MCF 10A (cell line): ENCODE results near the gene ST8SIA4. TPM values are rescaled to one million over a fixed set of nuclear protein-coding genes. Genes with fewer than 3 reads are reported as not detected.

ENCODE experiments used
- BruUV-seq: library from RNA; stranded (reverse); fragments of 400-500 nt; replicated peaks from 2 replicates; lab custom pipeline; 2021; lab: Mats Ljungman, UMichigan
- CTCF ChIA-PET: fragments of 300-600 bp; sonication (Branson Sonifier 250); formaldehyde crosslinking; extraction: SDS; loops from one replicate; lab custom pipeline; 2021; ENCODE audit warnings: antibody characterized with exemption, inconsistent platforms; lab: Yijun Ruan, JAX
- POLR2A ChIA-PET: fragments of 300-600, 350-650 bp; sonication (Branson Sonifier 250); formaldehyde crosslinking; extraction: SDS; loops from one replicate; lab custom pipeline; 2020; ENCODE audit warnings: antibody characterized with exemption, inconsistent platforms; lab: Yijun Ruan, JAX
- DNase-seq: peaks from one replicate; pipeline ENCODE4 v3.0.0-alpha.2; 2018; ENCODE audit not compliant: unreplicated experiment
- H3K27ac Mint-ChIP-seq: one replicate; pipeline ENCODE4 v1.8.0; 2022; ENCODE audit warnings: mild to moderate bottlenecking, low read depth, mixed read lengths; ENCODE audit not compliant: unreplicated experiment
- H3K27me3 Mint-ChIP-seq: one replicate; pipeline ENCODE4 v1.8.0; 2022; ENCODE audit warnings: mixed read lengths; ENCODE audit not compliant: insufficient read depth, unreplicated experiment
- H3K36me3 Mint-ChIP-seq: one replicate; pipeline ENCODE4 v1.8.0; 2022; ENCODE audit warnings: mild to moderate bottlenecking, moderate library complexity, mixed read lengths; ENCODE audit not compliant: insufficient read depth, unreplicated experiment
- H3K4me1 Mint-ChIP-seq: one replicate; pipeline ENCODE4 v1.8.0; 2022; ENCODE audit warnings: mixed read lengths; ENCODE audit not compliant: insufficient read depth, unreplicated experiment
- H3K4me3 Mint-ChIP-seq: one replicate; pipeline ENCODE4 v1.8.0; 2022; ENCODE audit warnings: mild to moderate bottlenecking, moderate library complexity, mixed read lengths; ENCODE audit not compliant: unreplicated experiment
- H3K9me3 Mint-ChIP-seq: one replicate; pipeline ENCODE4 v1.8.0; 2022; ENCODE audit warnings: mixed read lengths; ENCODE audit not compliant: unreplicated experiment
- intact Hi-C: fragments of 100-400 bp; cut with micrococcal nuclease; formaldehyde crosslinking; loops from 2 replicates; pipeline ENCODE4 v1.14.1; 2022
- total RNA-seq: library from RNA; stranded (reverse); gene quantifications from 2 replicates; pipeline ENCODE4 v1.2.3, GENCODE V29; 2022
- TF ChIP-seq, protein P1 (sequence below): fragments of 200-600 bp; IDR thresholded peaks from one replicate; pipeline ENCODE4 v1.8.0; 2022; ENCODE audit warnings: antibody characterized with exemption, mild to moderate bottlenecking; ENCODE audit not compliant: unreplicated experiment

The ST8SIA4 gene
- total RNA-seq, 1 experiment from 2014 or later, result 0.26 TPM

GRCh38 chr5:100852051-100852450, 51.0 kb downstream of the ST8SIA4 start:
- TF ChIP-seq, protein P1, sequence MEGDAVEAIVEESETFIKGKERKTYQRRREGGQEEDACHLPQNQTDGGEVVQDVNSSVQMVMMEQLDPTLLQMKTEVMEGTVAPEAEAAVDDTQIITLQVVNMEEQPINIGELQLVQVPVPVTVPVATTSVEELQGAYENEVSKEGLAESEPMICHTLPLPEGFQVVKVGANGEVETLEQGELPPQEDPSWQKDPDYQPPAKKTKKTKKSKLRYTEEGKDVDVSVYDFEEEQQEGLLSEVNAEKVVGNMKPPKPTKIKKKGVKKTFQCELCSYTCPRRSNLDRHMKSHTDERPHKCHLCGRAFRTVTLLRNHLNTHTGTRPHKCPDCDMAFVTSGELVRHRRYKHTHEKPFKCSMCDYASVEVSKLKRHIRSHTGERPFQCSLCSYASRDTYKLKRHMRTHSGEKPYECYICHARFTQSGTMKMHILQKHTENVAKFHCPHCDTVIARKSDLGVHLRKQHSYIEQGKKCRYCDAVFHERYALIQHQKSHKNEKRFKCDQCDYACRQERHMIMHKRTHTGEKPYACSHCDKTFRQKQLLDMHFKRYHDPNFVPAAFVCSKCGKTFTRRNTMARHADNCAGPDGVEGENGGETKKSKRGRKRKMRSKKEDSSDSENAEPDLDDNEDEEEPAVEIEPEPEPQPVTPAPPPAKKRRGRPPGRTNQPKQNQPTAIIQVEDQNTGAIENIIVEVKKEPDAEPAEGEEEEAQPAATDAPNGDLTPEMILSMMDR, result no peak
- BruUV-seq, result no TSS peak
- H3K9me3 Mint-ChIP-seq, result no peaks in the 10 kb centered on the region
- H3K4me3 Mint-ChIP-seq, result no peak overlapping the region
- CTCF ChIA-PET, result no interaction called here
- H3K27ac Mint-ChIP-seq, result no peak overlapping the region
- H3K36me3 Mint-ChIP-seq, result no peaks in the 10 kb centered on the region
- POLR2A ChIA-PET, result interaction anchor here (2.2 kb wide), 1 partner anchor 11 kb away, joined by 10 read pairs; no protein-coding TSS in a partner anchor
- H3K4me1 Mint-ChIP-seq, result no peaks in the 10 kb centered on the region
- no peaks in the 10 kb centered on the region for H3K27me3 Mint-ChIP-seq
- no peak for DNase-seq
- intact Hi-C loops, result no loop called here

DNA sequence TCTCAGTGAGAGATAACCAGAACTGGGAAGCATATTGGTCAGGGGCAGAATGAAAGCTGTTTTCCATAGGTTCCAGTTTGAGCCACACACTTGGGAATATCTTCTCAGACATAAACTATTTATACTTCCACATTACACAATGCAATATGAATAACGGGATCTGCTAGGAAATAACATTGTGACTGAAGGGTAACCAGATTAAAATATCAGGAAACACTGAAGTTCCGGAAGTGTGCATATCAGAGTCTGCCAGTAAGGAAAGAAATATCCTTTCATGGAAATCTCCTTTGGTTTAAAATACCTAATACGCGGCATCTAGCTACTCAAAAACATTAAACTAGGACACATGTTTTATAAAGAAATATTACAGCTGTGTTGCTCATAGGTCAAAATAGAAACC, 56.3 kb downstream of the ST8SIA4 start:
- POLR2A ChIA-PET, result no interaction called here
- DNase-seq, result no peak
- H3K27me3 Mint-ChIP-seq, result no peaks in the 10 kb centered on the region
- intact Hi-C loops, result no loop called here
- no peaks in the 10 kb centered on the region for H3K9me3 Mint-ChIP-seq
- peaks cover 3% of the 10 kb centered on the region for H3K4me1 Mint-ChIP-seq
- no peaks in the 10 kb centered on the region for H3K36me3 Mint-ChIP-seq
- CTCF ChIA-PET, result no interaction called here
- H3K4me3 Mint-ChIP-seq, result no peak overlapping the region
- TF ChIP-seq, protein P1, result no peak
- BruUV-seq, result no TSS peak
- H3K27ac Mint-ChIP-seq, result no peak overlapping the region

GRCh38 chr5:100842080-100842479, 61.0 kb downstream of the ST8SIA4 start:
- H3K9me3 Mint-ChIP-seq, result no peaks in the 10 kb centered on the region
- DNase-seq, result no peak
- ChIA-PET CTCF (interaction anchor here (0.7 kb wide), 1 partner anchor 425 kb away, joined by 3 read pairs; no protein-coding TSS in a partner anchor), POLR2A (interaction anchor here (2.6 kb wide), 1 partner anchor 10 kb away, joined by 10 read pairs; no protein-coding TSS in a partner anchor)
- TF ChIP-seq, protein P1, result no peak
- intact Hi-C loops, result loop anchor here (5.0 kb wide), 1 partner anchor 60 kb away; the partner anchor contains the start of gene ST8SIA4
- H3K4me3 Mint-ChIP-seq, result no peak overlapping the region
- no peaks in the 10 kb centered on the region for H3K27me3 Mint-ChIP-seq
- H3K36me3 Mint-ChIP-seq, result no peaks in the 10 kb centered on the region
- BruUV-seq, result no TSS peak
- H3K27ac Mint-ChIP-seq, result peak overlapping the region; percentile 55
- H3K4me1 Mint-ChIP-seq, result peaks cover 24% of the 10 kb centered on the region

DNA sequence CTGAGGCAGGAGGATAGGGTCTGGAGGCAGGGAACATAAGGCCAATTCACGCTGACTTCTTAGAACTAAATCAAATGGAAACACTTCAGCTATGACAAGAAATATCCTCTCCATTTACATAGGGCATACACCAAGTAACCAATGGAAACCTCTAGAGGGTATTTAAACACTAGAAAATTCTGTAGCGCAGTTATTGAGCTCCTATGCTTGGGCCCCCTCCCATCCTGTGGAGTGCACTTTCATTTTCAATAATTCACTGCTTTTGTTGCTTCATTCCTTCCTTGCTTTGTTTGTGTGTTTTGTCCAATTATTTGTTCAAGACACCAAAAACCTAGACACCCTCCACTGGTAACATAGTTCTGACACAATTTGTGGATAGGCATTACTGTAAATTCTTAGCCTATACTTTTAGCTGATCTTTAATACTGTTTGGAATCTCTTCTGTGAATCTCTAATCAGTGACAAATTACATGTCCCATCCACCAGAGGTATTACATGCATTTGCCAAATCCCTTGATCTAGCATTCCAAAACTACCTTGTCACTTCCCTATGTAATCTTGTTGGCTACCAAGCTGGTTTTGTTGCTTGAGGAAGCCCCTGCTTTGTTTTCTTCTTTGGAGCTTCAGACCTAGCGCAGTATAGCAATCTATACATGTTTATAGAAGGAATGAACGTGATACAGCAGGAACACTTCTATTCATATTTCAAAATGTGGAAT, 61.6 kb downstream of the ST8SIA4 start:
- POLR2A ChIA-PET, result interaction anchor here (2.6 kb wide), 1 partner anchor 11 kb away, joined by 10 read pairs; no protein-coding TSS in a partner anchor
- intact Hi-C loops, result loop anchor here (5.0 kb wide), 1 partner anchor 61 kb away; the partner anchor contains the start of gene ST8SIA4
- CTCF ChIA-PET, result interaction anchor here (0.7 to 1.7 kb wide), 2 partner anchors 219 to 426 kb away, joined by 3 to 5 read pairs; no protein-coding TSS in a partner anchor
- no peaks in the 10 kb centered on the region for H3K27me3 Mint-ChIP-seq
- no peak overlapping the region for H3K4me3 Mint-ChIP-seq
- peaks cover 29% of the 10 kb centered on the region for H3K4me1 Mint-ChIP-seq
- TF ChIP-seq, protein P1, result no peak
- no peaks in the 10 kb centered on the region for H3K36me3 Mint-ChIP-seq
- H3K27ac Mint-ChIP-seq, result peak overlapping the region; percentile 55
- no peak for DNase-seq
- H3K9me3 Mint-ChIP-seq, result no peaks in the 10 kb centered on the region
- BruUV-seq, result no TSS peak
